A204.1 (cell line): ENCODE measurements around the gene SNIP1.
"Not testable (repeated sequence)": the region's sequence is repeated elsewhere in the genome, so short reads cannot be mapped to it uniquely, and the experiment has no call there.

Source experiments
- FAIRE-seq: peaks from 2 replicates; lab custom pipeline; 2012; peaks lifted over from hg19 to GRCh38; lab: Jason Lieb, UNC

The SNIP1 gene, protein sequence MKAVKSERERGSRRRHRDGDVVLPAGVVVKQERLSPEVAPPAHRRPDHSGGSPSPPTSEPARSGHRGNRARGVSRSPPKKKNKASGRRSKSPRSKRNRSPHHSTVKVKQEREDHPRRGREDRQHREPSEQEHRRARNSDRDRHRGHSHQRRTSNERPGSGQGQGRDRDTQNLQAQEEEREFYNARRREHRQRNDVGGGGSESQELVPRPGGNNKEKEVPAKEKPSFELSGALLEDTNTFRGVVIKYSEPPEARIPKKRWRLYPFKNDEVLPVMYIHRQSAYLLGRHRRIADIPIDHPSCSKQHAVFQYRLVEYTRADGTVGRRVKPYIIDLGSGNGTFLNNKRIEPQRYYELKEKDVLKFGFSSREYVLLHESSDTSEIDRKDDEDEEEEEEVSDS

GRCh38 chr1:37553927-37554808, at the start of gene SNIP1:
TSS of gene SNIP1 (minus strand) at chr1:37554293. CDS start at chr1:37554229, 64 bp downstream.
- peak; percentile 72 for FAIRE-seq

DNA sequence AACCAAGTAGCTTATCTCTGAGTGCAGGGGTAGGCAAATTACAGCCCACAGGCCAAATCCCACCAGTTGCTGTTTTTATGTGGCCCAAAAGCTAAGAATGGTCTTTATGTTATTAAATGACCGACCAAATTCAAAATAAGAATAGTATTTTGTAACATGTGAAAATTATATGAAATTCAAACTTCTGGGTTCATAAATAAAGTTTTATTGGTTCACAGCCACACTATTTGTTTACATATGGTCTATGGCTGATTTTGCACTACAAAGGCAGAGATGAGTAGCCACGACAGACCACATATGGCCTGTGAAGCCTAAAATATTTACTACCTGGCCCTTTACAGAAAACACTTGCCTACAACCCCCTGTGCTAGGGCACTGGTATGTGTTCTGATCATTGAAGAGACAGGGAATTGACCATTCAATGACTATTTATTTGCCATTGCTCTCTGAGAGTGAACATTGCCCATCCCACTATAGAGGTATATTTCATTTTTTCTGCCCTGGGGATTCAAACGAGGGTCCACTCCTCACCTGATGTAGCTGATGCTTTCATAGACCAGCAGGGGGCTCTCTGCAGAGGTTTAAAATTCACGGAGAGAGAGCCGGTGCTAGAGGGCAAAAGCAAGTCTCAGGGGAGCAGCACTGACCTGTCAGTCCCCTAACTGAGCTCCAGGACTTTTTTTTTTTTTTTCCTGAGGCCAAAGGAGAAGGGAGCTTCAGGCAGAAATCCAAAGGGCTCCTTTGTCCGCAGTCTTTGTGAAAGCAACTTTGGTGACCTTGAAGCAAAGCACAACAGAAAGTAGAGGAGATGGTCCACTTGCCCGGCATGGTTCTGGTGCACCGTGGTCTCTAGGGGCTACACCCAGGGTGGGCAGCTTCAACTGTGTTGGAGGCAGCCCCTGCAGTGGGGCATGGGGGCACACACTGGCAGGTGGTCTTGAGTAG, 48.9 kb upstream of the SNIP1 start:
- no peak for FAIRE-seq

- FAIRE-seq, result no peak
These were observed 47.3 kb upstream of the SNIP1 start for GRCh38 chr1:37601441-37601840.

GRCh38 chr1:37599940-37600339, 45.8 kb upstream of the SNIP1 start:
- no peak for FAIRE-seq

DNA sequence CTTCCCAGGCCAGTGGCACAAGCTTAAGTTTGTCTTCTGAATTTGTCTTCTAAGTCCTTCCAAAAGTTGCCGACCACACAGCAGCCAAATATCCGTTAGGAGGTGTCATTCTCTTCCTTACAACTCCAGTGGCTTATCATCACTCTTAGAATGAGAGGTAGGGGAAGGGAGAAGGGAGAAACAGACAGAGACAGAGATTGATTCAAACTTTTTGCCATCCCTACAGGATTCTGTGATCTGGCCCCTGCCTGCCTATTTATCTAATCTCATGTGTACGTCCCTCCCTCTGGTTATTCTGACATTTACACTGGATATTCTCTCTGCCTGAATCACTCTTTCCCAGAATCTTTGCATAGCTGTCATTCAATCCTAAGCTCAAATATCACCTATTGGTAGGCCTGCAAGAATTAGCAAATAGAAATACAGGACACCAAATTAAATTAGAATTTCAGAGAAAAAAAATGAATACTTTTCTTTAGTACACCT, 42.1 kb upstream of the SNIP1 start:
- no peak for FAIRE-seq

DNA sequence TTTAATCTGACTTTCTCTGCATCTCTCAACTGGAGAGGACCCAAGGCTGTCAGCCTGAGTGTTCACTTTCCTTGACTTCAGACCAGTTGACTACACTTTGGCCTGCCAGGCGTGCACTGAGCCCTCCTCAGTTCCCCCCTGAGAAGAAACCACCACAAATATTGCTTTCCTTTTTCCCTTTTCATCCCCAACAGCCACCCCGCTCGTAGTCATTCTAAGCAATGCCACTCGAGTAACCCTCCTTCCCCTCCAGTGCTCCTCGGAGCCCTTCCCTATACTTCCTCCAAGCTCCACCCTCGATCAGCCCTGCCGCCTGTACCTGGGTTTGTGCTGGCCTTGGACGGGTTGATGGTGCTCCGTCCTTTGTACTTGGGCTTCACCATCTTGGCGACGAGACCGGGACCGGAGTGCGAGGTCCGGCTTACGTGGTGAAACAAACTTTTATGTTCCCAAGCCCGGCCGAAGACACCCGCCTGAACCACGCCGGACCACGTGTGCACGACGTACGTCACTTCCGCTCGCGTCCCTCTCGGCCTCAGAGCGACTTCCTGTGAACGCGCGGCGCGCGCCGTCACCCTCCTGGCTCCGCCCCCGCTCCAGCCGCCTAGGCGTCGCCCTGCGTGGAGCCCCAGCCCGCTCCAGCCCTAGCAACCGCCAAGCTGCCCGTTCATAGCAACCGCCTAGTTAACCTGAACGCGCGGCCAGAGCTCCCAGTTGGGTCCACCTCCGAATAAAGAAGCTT, 41.5 kb upstream of the SNIP1 start, which contains the start of gene GNL2:
Gene GNL2 (minus strand): TSS at position 498 of the 742 bp plus-strand sequence. CDS start 115 bp downstream, at position 383.
- no peak for FAIRE-seq

GRCh38 chr1:37593726-37594125, 39.6 kb upstream of the SNIP1 start:
- FAIRE-seq, result no peak

- FAIRE-seq, result no peak
These were observed 34.8 kb upstream of the SNIP1 start for GRCh38 chr1:37588939-37589338.

- FAIRE-seq, result not testable (repeated sequence)
These were observed 30.5 kb upstream of the SNIP1 start for GRCh38 chr1:37584544-37584943.

DNA sequence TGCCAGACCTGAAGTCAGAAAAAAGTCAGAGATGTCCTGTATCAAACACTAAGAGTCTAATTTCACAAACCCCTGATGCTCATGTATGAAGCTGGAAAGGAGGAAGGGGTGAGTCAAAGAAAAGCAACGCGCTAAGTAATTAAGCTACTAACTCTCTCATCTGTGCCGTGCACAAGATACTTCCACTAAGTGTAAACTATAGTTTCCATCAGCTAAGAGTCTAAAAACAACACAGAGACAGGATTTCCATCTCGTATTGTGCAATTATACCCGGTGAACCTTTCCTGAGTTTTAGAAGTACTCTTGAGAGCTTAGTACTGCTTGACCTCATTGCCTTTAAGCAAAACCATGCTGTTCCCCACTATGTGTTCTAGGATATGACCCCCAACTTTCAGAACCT, 21.6 kb upstream of the SNIP1 start:
- no peak for FAIRE-seq

- FAIRE-seq, result no peak
These were observed 20.9 kb upstream of the SNIP1 start for GRCh38 chr1:37574834-37575480.

GRCh38 chr1:37570528-37571334, 16.6 kb upstream of the SNIP1 start:
- FAIRE-seq, result no peak

GRCh38 chr1:37567023-37567422, 12.9 kb upstream of the SNIP1 start:
- FAIRE-seq, result no peak

- FAIRE-seq, result no peak
These were observed 10.8 kb upstream of the SNIP1 start for GRCh38 chr1:37564892-37565291.

DNA sequence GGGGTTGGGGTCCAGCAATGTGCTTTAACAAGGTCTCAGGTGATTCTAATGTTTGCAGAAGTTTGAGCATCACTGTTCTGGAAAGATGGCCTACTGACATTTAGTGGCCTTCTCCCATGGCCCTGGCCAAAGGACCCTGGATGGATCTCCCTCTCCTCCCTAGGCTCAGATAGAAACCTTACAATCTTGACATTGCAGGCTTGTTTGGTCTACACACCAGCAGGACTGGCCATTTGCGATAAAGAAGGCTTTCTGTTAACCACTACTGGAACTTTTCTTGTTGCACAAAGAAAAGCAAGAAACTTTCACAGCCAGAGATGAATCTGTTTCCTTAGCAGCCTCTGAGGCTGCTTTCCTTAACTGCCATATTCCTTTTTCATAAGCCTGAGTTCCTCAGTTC, 8.9 kb upstream of the SNIP1 start:
- FAIRE-seq, result no peak

DNA sequence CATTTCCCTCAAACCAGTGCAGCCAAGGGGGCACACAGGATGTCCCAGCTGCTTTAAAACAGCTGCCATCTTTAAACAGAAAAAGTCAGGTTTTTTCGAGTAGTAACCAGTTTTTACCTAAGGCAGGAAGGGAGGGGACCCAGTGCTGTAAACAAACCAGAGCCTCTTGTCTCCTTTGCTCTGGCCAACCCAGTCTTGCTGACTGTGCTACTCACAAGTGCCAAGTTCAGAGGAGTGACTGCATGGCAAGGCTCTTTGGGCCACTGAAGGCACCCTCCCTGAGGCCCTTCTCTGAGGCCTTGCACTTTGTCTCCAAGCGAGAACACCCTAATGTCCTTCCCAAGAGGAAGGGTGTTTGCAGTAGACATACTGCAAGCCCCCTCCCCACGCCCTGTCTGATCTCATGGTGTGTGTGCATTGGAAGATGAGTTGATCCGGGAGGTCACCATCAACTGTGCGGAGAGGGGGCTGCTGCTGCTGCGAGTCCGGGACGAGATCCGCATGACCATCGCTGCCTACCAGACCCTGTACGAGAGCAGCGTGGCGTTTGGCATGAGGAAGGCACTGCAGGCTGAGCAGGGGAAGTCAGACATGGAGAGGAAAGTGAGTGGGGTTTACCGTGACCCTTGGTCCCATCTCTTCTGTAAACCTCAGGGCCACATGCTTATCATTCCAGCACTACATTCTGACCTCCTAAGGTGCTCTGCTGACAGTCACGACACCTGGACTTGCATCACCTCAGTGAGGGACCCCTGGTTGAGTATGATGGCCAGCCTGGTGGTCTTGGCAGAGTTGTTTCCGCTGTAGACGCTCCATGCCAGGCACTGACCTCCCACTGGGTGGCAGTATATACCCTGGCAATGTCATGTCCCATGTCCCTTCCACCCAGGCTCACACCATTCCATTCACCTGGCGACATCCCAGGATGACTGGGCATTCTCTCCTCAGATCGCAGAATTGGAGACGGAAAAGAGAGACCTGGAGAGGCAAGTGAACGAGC, 7.3 kb upstream of the SNIP1 start:
- no peak for FAIRE-seq

DNA sequence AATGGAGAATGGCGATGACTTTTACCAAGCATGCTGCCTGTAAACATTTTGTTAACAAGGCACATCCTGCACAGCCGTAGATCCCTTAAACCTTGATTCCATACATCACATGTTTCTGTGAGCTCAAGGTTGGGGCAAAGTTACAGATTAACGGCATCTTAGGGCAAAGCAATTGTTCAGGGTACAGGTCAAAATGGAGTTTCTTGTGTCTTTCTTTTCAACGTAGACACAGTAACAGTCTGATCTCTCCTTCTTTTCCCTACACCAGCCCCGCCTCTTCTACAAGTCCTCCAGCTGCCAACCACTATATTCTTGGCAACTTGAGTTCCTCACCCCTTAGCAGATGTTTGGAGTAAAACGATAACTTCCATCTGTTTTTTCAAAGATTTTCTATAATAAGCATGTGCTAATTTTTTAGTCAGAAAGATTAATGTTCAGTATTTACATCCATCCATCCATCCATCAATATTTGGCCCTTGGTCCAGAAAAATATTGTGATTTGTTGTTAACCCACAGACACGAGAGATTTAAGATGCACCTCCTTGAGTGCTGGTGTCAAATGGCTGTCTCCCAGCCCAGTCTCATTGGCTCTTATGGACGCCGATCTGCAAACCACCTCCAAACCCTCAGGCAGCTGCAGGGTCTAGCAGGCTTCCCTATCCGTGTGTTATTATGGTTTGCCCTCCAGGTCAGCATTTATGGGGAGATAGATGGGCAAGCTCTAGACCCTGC, 6.5 kb upstream of the SNIP1 start:
- FAIRE-seq, result no peak

- FAIRE-seq, result not testable (repeated sequence)
These were observed 5.9 kb upstream of the SNIP1 start for GRCh38 chr1:37559957-37560379.
